H1 (cell line): ENCODE data around the gene TSPEAR. TPM values are rescaled to one million over a fixed set of nuclear protein-coding genes. Genes with fewer than 3 reads are reported as not detected.

Experiments
- BACH1 ChIP-seq: IDR thresholded peaks from 2 replicates; pipeline ENCODE4 v1.6.1; 2012; ENCODE audit warnings: low read length, improper control_type of control experiment
- GTF2F1 ChIP-seq: IDR thresholded peaks from 2 replicates; pipeline ENCODE4 v1.6.1; 2012; ENCODE audit warnings: low read depth, low read length, improper control_type of control experiment, borderline replicate concordance
- KDM4A ChIP-seq: IDR thresholded peaks from one replicate; pipeline ENCODE4 v1.7.1; 2012; ENCODE audit warnings: low read depth, mild to moderate bottlenecking, moderate library complexity, low read length, inconsistent platforms; ENCODE audit not compliant: severe bottlenecking
- RAD21 ChIP-seq, 2 experiments: IDR thresholded peaks in 1 of 2; conservative IDR thresholded peaks in 1 of 2; 2 replicates each; pipeline ENCODE4 v1.6.1; 2011; ENCODE audit warnings: low read depth in 2 of 2, low read length in 2 of 2, improper control_type of control experiment in 1 of 2, inconsistent platforms in 1 of 2, mild to moderate bottlenecking in 1 of 2, moderate library complexity in 1 of 2
- polyA plus RNA-seq, 7 experiments: library from polyadenylated mRNA; depleted of rRNA in 3 of 7; stranded (reverse) in 5 of 7; unstranded in 2 of 7; fragments of >200 nt in 5 of 7; fragments of 200-250 nt in 2 of 7; gene quantifications; 1 replicate in 5 of 7; 2 replicates in 1 of 7; 4 replicates in 1 of 7; pipeline versions ENCODE4 v1.2.1 to v1.2.3, GENCODE V29; 2011 to 2013; ENCODE audit warnings: missing spikeins in 2 of 7, mixed read lengths in 2 of 7
- total RNA-seq: library from RNA; stranded (reverse); fragmentation: NEBNext Ultra II Directional; extraction: Animal tissue kit (Norgen Biotek cat#: 25700); gene quantifications from 2 replicates; pipeline ENCODE4 v1.2.1, GENCODE V29; 2021
- TF ChIP-seq, protein P1 (sequence below): IDR thresholded peaks from 2 replicates; pipeline ENCODE4 v1.6.1; 2012; ENCODE audit warnings: inconsistent platforms

TSPEAR gene
- total and polyA plus RNA-seq, 2 of the 8 experiments (the other 6 are each of a cell fraction or from before 2014, with no cell fraction given) = 0.58 to 0.89 TPM

- TF ChIP-seq RAD21 (IDR thresholded peaks at IDR 0.05 in 1 of 2, conservative IDR thresholded peaks at IDR 0.05 in 1 of 2; ENCODE audit: low read depth in 2 of 2, low read length in 2 of 2) = no peak
- TF ChIP-seq, protein P1, sequence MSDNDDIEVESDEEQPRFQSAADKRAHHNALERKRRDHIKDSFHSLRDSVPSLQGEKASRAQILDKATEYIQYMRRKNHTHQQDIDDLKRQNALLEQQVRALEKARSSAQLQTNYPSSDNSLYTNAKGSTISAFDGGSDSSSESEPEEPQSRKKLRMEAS = no peak
- TF ChIP-seq KDM4A = no peak
- no peak for TF ChIP-seq BACH1
- no peak for TF ChIP-seq GTF2F1
Observed at GRCh38 chr21:44564886-44565598, 146.3 kb downstream of the TSPEAR start (continued).
